Peyer's patch (tissue), 4 donors: ENCODE results near the gene PRKACB.

Source experiments
- POLR2A ChIP-seq, 2 donors: fragments of 450-650 bp; IDR thresholded peaks; one replicate each; pipeline ENCODE4 v1.5.1; 2017; ENCODE audit warnings: antibody characterized with exemption in 2 of 2, mild to moderate bottlenecking in 2 of 2, moderate library complexity in 2 of 2
- TF ChIP-seq, protein P1 (sequence below), 6 experiments: fragments of 450-650 bp in 4 of 6; fragments of 200-600 bp in 2 of 6; sonication (generic) in 1 of 6; IDR thresholded peaks; one replicate each; pipeline ENCODE4 v1.5.1; 2017 to 2019; ENCODE audit warnings: antibody characterized with exemption in 6 of 6, mild to moderate bottlenecking in 3 of 6, moderate library complexity in 1 of 6

DNA sequence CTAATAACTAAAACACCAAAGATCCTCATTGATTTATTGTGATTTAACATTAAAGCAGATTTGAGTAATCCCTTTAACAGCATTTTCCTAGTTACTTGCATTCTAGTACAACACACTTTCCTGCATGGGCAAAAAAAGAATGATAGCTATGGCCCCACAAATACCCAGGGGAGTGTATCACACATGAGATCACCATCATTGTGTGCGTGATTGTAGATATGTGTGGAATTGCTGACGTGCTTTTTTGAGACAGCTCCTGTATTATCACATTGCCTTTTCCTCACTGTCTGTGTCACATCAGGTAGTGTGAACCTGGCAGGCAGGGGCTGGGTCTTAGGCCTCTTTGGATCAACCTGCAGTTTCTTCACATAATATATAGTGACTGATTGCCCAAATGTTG lies 109.0 kb downstream of the PRKACB start:
- TF ChIP-seq, protein P1, sequence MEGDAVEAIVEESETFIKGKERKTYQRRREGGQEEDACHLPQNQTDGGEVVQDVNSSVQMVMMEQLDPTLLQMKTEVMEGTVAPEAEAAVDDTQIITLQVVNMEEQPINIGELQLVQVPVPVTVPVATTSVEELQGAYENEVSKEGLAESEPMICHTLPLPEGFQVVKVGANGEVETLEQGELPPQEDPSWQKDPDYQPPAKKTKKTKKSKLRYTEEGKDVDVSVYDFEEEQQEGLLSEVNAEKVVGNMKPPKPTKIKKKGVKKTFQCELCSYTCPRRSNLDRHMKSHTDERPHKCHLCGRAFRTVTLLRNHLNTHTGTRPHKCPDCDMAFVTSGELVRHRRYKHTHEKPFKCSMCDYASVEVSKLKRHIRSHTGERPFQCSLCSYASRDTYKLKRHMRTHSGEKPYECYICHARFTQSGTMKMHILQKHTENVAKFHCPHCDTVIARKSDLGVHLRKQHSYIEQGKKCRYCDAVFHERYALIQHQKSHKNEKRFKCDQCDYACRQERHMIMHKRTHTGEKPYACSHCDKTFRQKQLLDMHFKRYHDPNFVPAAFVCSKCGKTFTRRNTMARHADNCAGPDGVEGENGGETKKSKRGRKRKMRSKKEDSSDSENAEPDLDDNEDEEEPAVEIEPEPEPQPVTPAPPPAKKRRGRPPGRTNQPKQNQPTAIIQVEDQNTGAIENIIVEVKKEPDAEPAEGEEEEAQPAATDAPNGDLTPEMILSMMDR (IDR thresholded peaks at IDR 0.05): no peak
- no peak for TF ChIP-seq POLR2A (IDR thresholded peaks at IDR 0.05)
